Lung (tissue), 12 donors: Measurements from ENCODE around the gene MECP2. TPM values are rescaled to one million over a fixed set of nuclear protein-coding genes. Genes with fewer than 3 reads are reported as not detected.

Experiments
- ATAC-seq: fragments of 200-7000 bp; cut with Tn5 transposase; one replicate; pipeline ENCODE4 v1.9.1; 2020; ENCODE audit warnings: moderate number of reproducible peaks; ENCODE audit not compliant: insufficient read depth, low FRiP score
- DNase-seq, 3 donors: peaks; one replicate each; pipeline ENCODE4 v3.0.0-alpha.2; 2013 to 2017
- H3K27ac ChIP-seq, 2 donors: one replicate each; pipeline ENCODE4 v1.5.1; 2013; ENCODE audit warnings: mild to moderate bottlenecking in 2 of 2, moderate library complexity in 2 of 2, control low read depth in 1 of 2, inconsistent platforms in 1 of 2, low read depth in 1 of 2, low read length in 1 of 2
- H3K27me3 ChIP-seq, 3 donors: one replicate each; pipeline ENCODE4 v1.5.1; 2013; ENCODE audit warnings: low read length in 2 of 3; ENCODE audit not compliant: control insufficient read depth in 3 of 3, insufficient read depth in 3 of 3
- H3K36me3 ChIP-seq, 4 donors: one replicate each; pipeline ENCODE4 v1.5.1; 2013; ENCODE audit warnings: low read length in 4 of 4, mild to moderate bottlenecking in 1 of 4, moderate library complexity in 1 of 4; ENCODE audit not compliant: control insufficient read depth in 4 of 4, insufficient read depth in 4 of 4
- H3K4me1 ChIP-seq, 5 donors: one replicate each; pipeline ENCODE4 v1.5.1; 2013; ENCODE audit warnings: low read length in 5 of 5, mild to moderate bottlenecking in 2 of 5, moderate library complexity in 1 of 5; ENCODE audit not compliant: control insufficient read depth in 5 of 5, insufficient read depth in 5 of 5
- H3K4me3 ChIP-seq: one replicate; pipeline ENCODE4 v1.5.1; 2013; ENCODE audit warnings: mild to moderate bottlenecking, control low read depth, moderate library complexity
- H3K9ac ChIP-seq, 2 donors: one replicate each; pipeline ENCODE4 v1.5.1; 2013; ENCODE audit warnings: low read length in 2 of 2, control low read depth in 1 of 2; ENCODE audit not compliant: insufficient read depth in 1 of 2
- H3K9me3 ChIP-seq, 4 donors: one replicate each; pipeline ENCODE4 v1.5.1; 2013; ENCODE audit warnings: low read length in 3 of 4, mild to moderate bottlenecking in 1 of 4, moderate library complexity in 1 of 4; ENCODE audit not compliant: control insufficient read depth in 4 of 4, insufficient read depth in 3 of 4
- WGBS, 2 donors: extraction: QIAGEN DNeasy Blood & Tissue Kit; methylation state at CpG; one replicate each; pipeline ENCODE4 v1.1.7; 2013; 5-methylcytosine and 5-hydroxymethylcytosine counted together
- polyA plus RNA-seq, 2 donors: library from polyadenylated mRNA; stranded (reverse); fragments of 200-250 nt; gene quantifications; one replicate each; pipeline ENCODE4 v1.2.1, GENCODE V29; 2013
- total RNA-seq, 2 donors: library from RNA; depleted of rRNA in 1 of 2; stranded (reverse); fragments of >200 nt in 1 of 2; gene quantifications; one replicate each; pipeline ENCODE4 v1.2.1, GENCODE V29; 2014 to 2021
- TF ChIP-seq, protein P1 (sequence below): IDR thresholded peaks from 2 replicates; pipeline ENCODE4 v1.5.1; 2012; ENCODE audit warnings: mild to moderate bottlenecking; ENCODE audit errors: control extremely low read depth, extremely low read depth
- donor health status: control.
- donor health status: control.
- donor health status: Bipolar disorder and iron deficiency.
- donor health status: healthy.
- donor health status: DM: yes; HTN: yes; CAD: no.

The MECP2 gene
- total and polyA plus RNA-seq, 4 donors: 20.4 to 62.9 (median 38.9) TPM

DNA sequence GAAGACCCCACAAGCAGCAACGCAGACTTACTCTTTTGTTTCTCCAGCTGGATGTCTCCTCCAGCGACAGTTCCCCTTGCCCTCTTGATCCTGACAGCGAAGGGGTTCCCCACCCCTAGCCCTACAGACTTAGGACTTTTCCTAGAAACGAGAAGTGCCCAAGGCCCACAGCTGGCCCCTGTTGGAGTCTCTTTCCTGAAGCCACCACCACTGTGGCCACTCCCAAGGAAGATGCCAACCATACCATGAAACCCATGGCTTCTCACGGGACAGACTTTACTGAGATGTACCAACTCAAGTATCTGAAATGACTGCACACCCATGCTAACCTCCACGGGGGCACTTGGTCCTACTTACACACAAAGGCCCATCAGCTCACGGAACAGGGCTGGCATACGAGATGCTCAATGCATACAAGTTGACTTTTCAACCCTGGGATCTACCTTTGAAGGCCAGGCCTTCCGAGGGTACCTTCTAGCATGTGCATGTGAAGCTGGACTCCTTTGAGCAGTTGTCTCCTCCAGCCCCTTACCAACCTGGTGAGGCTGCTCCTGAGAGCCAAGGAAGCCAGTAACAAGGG lies 76.9 kb downstream of the MECP2 start:
- DNase-seq (no peak), ATAC-seq (no peak)
- WGBS, 2 donors: 35 to 67% methylated on average over 9 of the region's 9 CpGs
- peaks cover 3 to 31% (median 8%) of the 10 kb centered on the region in 5 donors for H3K4me1 ChIP-seq
- peak overlapping the region; percentile 43 for H3K4me3 ChIP-seq
- H3K9ac ChIP-seq: peak overlapping the region in 1 of 2 donors; percentile 46
- peak overlapping the region; percentile 72 to 91 for H3K27ac ChIP-seq
- H3K36me3 ChIP-seq: peaks cover 0 to 20% (median 2%) of the 10 kb centered on the region in 4 donors
- H3K9me3 ChIP-seq: peaks cover 0 to 6% (median 0%) of the 10 kb centered on the region in 4 donors
- TF ChIP-seq, protein P1, sequence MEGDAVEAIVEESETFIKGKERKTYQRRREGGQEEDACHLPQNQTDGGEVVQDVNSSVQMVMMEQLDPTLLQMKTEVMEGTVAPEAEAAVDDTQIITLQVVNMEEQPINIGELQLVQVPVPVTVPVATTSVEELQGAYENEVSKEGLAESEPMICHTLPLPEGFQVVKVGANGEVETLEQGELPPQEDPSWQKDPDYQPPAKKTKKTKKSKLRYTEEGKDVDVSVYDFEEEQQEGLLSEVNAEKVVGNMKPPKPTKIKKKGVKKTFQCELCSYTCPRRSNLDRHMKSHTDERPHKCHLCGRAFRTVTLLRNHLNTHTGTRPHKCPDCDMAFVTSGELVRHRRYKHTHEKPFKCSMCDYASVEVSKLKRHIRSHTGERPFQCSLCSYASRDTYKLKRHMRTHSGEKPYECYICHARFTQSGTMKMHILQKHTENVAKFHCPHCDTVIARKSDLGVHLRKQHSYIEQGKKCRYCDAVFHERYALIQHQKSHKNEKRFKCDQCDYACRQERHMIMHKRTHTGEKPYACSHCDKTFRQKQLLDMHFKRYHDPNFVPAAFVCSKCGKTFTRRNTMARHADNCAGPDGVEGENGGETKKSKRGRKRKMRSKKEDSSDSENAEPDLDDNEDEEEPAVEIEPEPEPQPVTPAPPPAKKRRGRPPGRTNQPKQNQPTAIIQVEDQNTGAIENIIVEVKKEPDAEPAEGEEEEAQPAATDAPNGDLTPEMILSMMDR: no peak
- H3K27me3 ChIP-seq: no peaks in the 10 kb centered on the region

DNA sequence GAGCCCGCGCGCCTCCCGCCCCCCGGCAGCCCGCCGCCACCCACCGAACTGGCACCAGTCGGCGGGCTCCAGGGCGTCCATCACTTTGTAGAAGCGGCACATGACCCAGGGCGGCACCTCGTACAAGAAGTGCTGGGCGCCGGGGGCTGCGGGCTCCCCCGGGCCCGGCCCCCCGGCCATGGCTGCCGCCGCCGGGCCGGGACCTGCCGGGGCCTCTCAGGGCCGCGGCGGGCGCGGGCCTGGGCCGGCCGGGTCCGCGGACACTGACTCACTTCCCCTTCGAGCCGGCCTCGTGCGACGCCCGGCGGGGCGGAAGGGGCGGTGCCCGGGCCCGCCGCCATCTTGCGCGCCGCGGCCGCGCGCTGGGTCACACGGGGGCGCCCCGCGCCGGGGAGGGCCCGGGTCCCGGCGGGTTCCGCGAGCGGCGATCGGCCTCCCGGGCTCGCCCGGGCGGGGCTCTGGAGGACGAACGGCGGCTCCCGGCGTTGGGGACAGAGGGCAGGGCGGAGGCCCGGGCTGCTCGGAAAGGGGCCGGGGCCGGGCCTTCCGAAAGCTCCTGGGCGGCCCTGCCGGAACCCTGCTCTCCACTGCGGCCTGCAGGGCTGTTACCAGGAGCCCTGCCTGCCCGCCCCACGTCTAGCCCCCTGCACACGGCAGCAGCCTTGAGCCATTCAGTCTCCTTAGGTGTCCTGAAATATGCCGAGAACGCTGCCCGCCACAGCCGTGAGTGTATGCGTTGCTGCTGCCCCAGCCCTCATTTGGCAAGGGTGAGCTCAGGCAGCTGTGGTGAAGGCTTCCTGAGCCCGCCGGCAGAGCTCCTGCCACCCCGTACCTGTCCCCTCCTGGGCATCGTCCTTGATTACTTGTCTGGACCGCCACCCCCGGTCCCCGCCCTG lies 77.6 kb downstream of the MECP2 start, which contains the start of gene IRAK1:
TSS of gene IRAK1 (minus strand) at position 270 of the 896 bp plus-strand sequence. CDS start at position 180, 90 bp downstream.
- TF ChIP-seq, protein P1: no peak
- peak; percentile 67 for ATAC-seq
- Histone ChIP-seq H3K9ac (peak within 1 kb of the TSS in 1 of 2 donors; percentile 46), H3K4me3 (peak within 1 kb of the TSS; percentile 65), H3K9me3 (peaks cover 0 to 6% (median 0%) of the 10 kb centered on the region in 4 donors), H3K36me3 (peaks cover 0 to 26% (median 2%) of the 10 kb centered on the region in 4 donors), H3K4me1 (peaks cover 3 to 31% (median 8%) of the 10 kb centered on the region in 5 donors), H3K27ac (peak within 1 kb of the TSS; percentile 91 to 95), H3K27me3 (no peaks in the 10 kb centered on the region)
- DNase-seq: peak; percentile 34 to 64 (median 56)
- 0 to 29% methylated on average over 13 to 99 of the region's 99 CpGs for WGBS, 2 donors

DNA sequence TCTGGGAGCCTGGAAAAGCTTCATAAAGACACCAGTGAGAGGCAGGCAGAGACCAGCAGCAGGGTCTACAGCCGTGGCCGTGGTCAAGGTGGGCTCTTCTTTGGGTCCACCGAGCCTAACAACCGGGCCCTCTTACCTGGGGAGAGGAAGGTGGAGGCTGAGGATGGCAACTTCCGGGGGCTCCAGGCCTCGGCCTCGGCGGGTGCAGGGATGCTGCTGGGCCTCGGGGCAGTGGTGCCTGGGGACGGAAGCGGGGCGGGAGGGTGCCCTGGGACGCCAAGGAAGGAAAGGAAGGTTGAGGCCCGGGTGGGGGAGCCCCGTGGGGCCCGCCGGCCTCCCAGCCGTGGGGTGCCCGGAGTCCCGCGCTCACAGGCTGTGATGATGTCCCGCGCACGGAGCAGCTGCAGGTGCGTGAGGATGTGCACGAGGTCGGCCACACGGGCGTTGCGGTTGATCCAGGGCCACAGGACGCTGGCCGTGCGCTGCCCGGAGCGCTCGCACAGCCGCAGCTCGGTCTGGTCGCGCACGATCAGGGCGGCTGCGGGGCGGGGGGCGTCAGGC lies 78.4 kb downstream of the MECP2 start:
- Histone ChIP-seq H3K27me3 (no peaks in the 10 kb centered on the region), H3K36me3 (peaks cover 0 to 26% (median 2%) of the 10 kb centered on the region in 4 donors), H3K9ac (no peak overlapping the region), H3K27ac (peak overlapping the region; percentile 82 to 95), H3K9me3 (peaks cover 0 to 6% (median 0%) of the 10 kb centered on the region in 4 donors), H3K4me1 (peaks cover 3 to 31% (median 8%) of the 10 kb centered on the region in 5 donors), H3K4me3 (peak overlapping the region; percentile 65)
- ATAC-seq (no peak), DNase-seq (no peak)
- TF ChIP-seq, protein P1: no peak
- 0 to 38% methylated on average over 15 to 45 of the region's 45 CpGs for WGBS, 2 donors
